HepG2 (cell line): Measurements from ENCODE around the gene AADAT. TPM values are rescaled to one million over a fixed set of nuclear protein-coding genes. Genes with fewer than 3 reads are reported as not detected.
A peak's percentile ranks its signal among the peaks of the same experiment; 100 is the strongest.

Experiments
- DMTF1 ChIP-seq: sonication (generic); formaldehyde crosslinking; IDR thresholded peaks from 2 replicates; pipeline ENCODE4 v1.4.0; 2020; ENCODE audit warnings: mild to moderate bottlenecking, missing genetic modification reagents
- EHMT2 ChIP-seq: fragments of 200-600 bp; sonication (generic); IDR thresholded peaks from 2 replicates; pipeline ENCODE4 v1.7.0; 2017; ENCODE audit warnings: antibody characterized with exemption, low read depth, low read length, borderline replicate concordance
- ELF1 ChIP-seq: sonication (generic); formaldehyde crosslinking; IDR thresholded peaks from 2 replicates; pipeline ENCODE4 v1.4.0; 2020; ENCODE audit warnings: missing genetic modification reagents
- FOXK2 ChIP-seq: fragments of 450-650 bp; IDR thresholded peaks from 2 replicates; pipeline ENCODE4 v1.6.1; 2016
- GABPB1 ChIP-seq: IDR thresholded peaks from 2 replicates; pipeline ENCODE4 v1.6.1; 2016; ENCODE audit warnings: mild to moderate bottlenecking, missing genetic modification reagents, moderate library complexity, missing compliant biosample characterization
- JUN ChIP-seq: sonication (generic); formaldehyde crosslinking; IDR thresholded peaks from 2 replicates; pipeline ENCODE4 v1.4.0; 2020; ENCODE audit warnings: mild to moderate bottlenecking, missing genetic modification reagents
- MATR3 ChIP-seq: sonication (generic); formaldehyde crosslinking; IDR thresholded peaks from 2 replicates; pipeline ENCODE4 v1.4.0; 2020; ENCODE audit warnings: missing genetic modification reagents
- MEF2D ChIP-seq: sonication (generic); formaldehyde crosslinking; IDR thresholded peaks from 2 replicates; pipeline ENCODE4 v1.5.1; 2020; ENCODE audit warnings: mild to moderate bottlenecking, missing genetic modification reagents
- MXI1 ChIP-seq: IDR thresholded peaks from 3 replicates; pipeline ENCODE4 v1.6.1; 2012; ENCODE audit warnings: low read depth, low read length, inconsistent platforms, borderline replicate concordance
- THAP11 ChIP-seq: IDR thresholded peaks from 2 replicates; pipeline ENCODE4 v1.6.1; 2016; ENCODE audit warnings: missing biosample characterization, missing genetic modification reagents
- THAP7 ChIP-seq: sonication (generic); formaldehyde crosslinking; IDR thresholded peaks from 2 replicates; pipeline ENCODE4 v1.8.1; 2023; ENCODE audit warnings: mild to moderate bottlenecking, missing genetic modification reagents
- TRIM22 ChIP-seq: fragments of 450-650 bp; IDR thresholded peaks from 2 replicates; pipeline ENCODE4 v1.6.1; 2017
- ZBTB10 ChIP-seq: sonication (generic); formaldehyde crosslinking; IDR thresholded peaks from 2 replicates; pipeline ENCODE4 v1.4.0; 2020; ENCODE audit warnings: missing genetic modification reagents, borderline replicate concordance
- ZBTB2 ChIP-seq: sonication (generic); formaldehyde crosslinking; IDR thresholded peaks from 2 replicates; pipeline ENCODE4 v1.8.0; 2022; ENCODE audit warnings: low read depth, missing genetic modification reagents
- ZKSCAN5 ChIP-seq: sonication (generic); formaldehyde crosslinking; IDR thresholded peaks from 2 replicates; pipeline ENCODE4 v1.5.1; 2020; ENCODE audit warnings: mild to moderate bottlenecking, missing genetic modification reagents
- ZNF121 ChIP-seq: sonication (generic); formaldehyde crosslinking; IDR thresholded peaks from 2 replicates; pipeline ENCODE4 v1.5.0; 2020; ENCODE audit warnings: mild to moderate bottlenecking, missing genetic modification reagents
- ZNF281 ChIP-seq: sonication (generic); formaldehyde crosslinking; IDR thresholded peaks from 2 replicates; pipeline ENCODE4 v1.4.0; 2020; ENCODE audit warnings: missing genetic modification reagents, borderline replicate concordance
- ZNF34 ChIP-seq: sonication (generic); formaldehyde crosslinking; IDR thresholded peaks from 2 replicates; pipeline ENCODE4 v1.4.0; 2020; ENCODE audit warnings: mild to moderate bottlenecking, missing genetic modification reagents, borderline replicate concordance
- polyA plus RNA-seq, 8 experiments: library from polyadenylated mRNA; depleted of rRNA in 3 of 8; stranded (reverse) in 7 of 8; unstranded in 1 of 8; fragments of >200 nt; fragmentation: Illumina TruSeq in 4 of 8; extraction: Trizol in 4 of 8; gene quantifications; 2 replicates each; pipeline versions ENCODE4 v1.2.1 to v1.2.3, GENCODE V29; 2011 to 2016; ENCODE audit warnings: low read depth in 4 of 8, missing spikeins in 1 of 8, mixed read lengths in 1 of 8; ENCODE audit not compliant: insufficient read depth in 1 of 8
- total RNA-seq, 5 experiments: library from RNA; depleted of rRNA; stranded (reverse); fragments of >200 nt; fragmentation: Illumina TruSeq; extraction: Trizol; gene quantifications; 2 replicates each; pipeline ENCODE4 v1.2.3, GENCODE V29; 2016; ENCODE audit warnings: low read depth in 1 of 5

AADAT gene
- total and polyA plus RNA-seq, 2 of the 13 experiments (the other 11 are each of a cell fraction or from before 2014, with no cell fraction given) = 6.1 to 9.1 TPM

GRCh38 chr4:170027181-170027829, 62.5 kb downstream of the AADAT start (continued):
- TF ChIP-seq ZNF281 (CRISPR knock-in tag) (0 out of 2 replicates have a peak, but pooled peaks have one; percentile 16), DMTF1 (CRISPR knock-in tag) (0 out of 2 replicates have a peak, but pooled peaks have one; percentile 60), MATR3 (CRISPR knock-in tag) (no peak), ZBTB2 (CRISPR knock-in tag) (peak; percentile 62; the same call in 1 of the 2 replicates), ZBTB10 (CRISPR knock-in tag) (no peak), THAP11 (CRISPR knock-in tag) (peak; percentile 65), MEF2D (CRISPR knock-in tag) (0 out of 2 replicates have a peak, but pooled peaks have one; percentile 47), ZNF121 (CRISPR knock-in tag) (no peak), ELF1 (CRISPR knock-in tag) (peak; percentile 64), ZKSCAN5 (no peak), ZNF34 (0 out of 2 replicates have a peak, but pooled peaks have one; percentile 33), GABPB1 (peak; percentile 65; the same call in 1 of the 2 replicates), TRIM22 (no peak), MXI1 (no peak; the same call in 2 of the 3 replicates), THAP7 (CRISPR knock-in tag) (no peak), EHMT2 (no peak), JUN (no peak), FOXK2 (no peak)
